ENCODE measurements around the gene PARM1.
A peak's percentile ranks its signal among the peaks of the same experiment; 100 is the strongest.

Gene PARM1

GRCh38 chr4:74967324-74967723, 34.4 kb downstream of the PARM1 start:
- TF ChIP-seq, protein P1, sequence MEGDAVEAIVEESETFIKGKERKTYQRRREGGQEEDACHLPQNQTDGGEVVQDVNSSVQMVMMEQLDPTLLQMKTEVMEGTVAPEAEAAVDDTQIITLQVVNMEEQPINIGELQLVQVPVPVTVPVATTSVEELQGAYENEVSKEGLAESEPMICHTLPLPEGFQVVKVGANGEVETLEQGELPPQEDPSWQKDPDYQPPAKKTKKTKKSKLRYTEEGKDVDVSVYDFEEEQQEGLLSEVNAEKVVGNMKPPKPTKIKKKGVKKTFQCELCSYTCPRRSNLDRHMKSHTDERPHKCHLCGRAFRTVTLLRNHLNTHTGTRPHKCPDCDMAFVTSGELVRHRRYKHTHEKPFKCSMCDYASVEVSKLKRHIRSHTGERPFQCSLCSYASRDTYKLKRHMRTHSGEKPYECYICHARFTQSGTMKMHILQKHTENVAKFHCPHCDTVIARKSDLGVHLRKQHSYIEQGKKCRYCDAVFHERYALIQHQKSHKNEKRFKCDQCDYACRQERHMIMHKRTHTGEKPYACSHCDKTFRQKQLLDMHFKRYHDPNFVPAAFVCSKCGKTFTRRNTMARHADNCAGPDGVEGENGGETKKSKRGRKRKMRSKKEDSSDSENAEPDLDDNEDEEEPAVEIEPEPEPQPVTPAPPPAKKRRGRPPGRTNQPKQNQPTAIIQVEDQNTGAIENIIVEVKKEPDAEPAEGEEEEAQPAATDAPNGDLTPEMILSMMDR (IDR thresholded peaks at IDR 0.05; ENCODE audit: borderline replicate concordance, insufficient read depth, low read depth, low read length), result no peak
- H3K4me3 ChIP-seq (ENCODE audit: low read depth, low read length), result no peak overlapping the region

- TF ChIP-seq, protein P1 (IDR thresholded peaks at IDR 0.05; ENCODE audit: borderline replicate concordance, insufficient read depth, low read depth, low read length), result no peak
- no peak overlapping the region for H3K4me3 ChIP-seq (ENCODE audit: low read depth, low read length)
These were observed 35.7 kb downstream of the PARM1 start for GRCh38 chr4:74968456-74969164.

GRCh38 chr4:74969507-74970474, 36.9 kb downstream of the PARM1 start:
- no peak overlapping the region for H3K4me3 ChIP-seq (ENCODE audit: low read depth, low read length)
- TF ChIP-seq, protein P1 (IDR thresholded peaks at IDR 0.05; ENCODE audit: borderline replicate concordance, insufficient read depth, low read depth, low read length), result peak; percentile 7; the same call in 1 of the 2 replicates

- no peak overlapping the region for H3K4me3 ChIP-seq (ENCODE audit: low read depth, low read length)
- TF ChIP-seq, protein P1 (IDR thresholded peaks at IDR 0.05; ENCODE audit: borderline replicate concordance, insufficient read depth, low read depth, low read length), result no peak
These were observed 37.7 kb downstream of the PARM1 start for GRCh38 chr4:74970577-74970976.

- TF ChIP-seq, protein P1 (IDR thresholded peaks at IDR 0.05; ENCODE audit: borderline replicate concordance, insufficient read depth, low read depth, low read length), result no peak
- no peak overlapping the region for H3K4me3 ChIP-seq (ENCODE audit: low read depth, low read length)
These were observed 38.9 kb downstream of the PARM1 start for GRCh38 chr4:74971862-74972261.

GRCh38 chr4:74975082-74975481, 42.2 kb downstream of the PARM1 start:
- TF ChIP-seq, protein P1 (IDR thresholded peaks at IDR 0.05; ENCODE audit: borderline replicate concordance, insufficient read depth, low read depth, low read length), result no peak
- no peak overlapping the region for H3K4me3 ChIP-seq (ENCODE audit: low read depth, low read length)
